ENCODE data around the gene SHOX.
"Not testable (repeated sequence)": the region's sequence is repeated elsewhere in the genome, so short reads cannot be mapped to it uniquely, and the experiment has no call there.

SHOX gene

GRCh38 chrX:623268-623598 lies 7.4 kb upstream of the SHOX start:
- Histone ChIP-seq H3K9ac (ENCODE audit: low read length) (no peak overlapping the region), H3K79me2 (ENCODE audit: low read length) (no peaks in the 10 kb centered on the region), H4K20me1 (ENCODE audit: insufficient read depth, low read length) (no peaks in the 10 kb centered on the region), H3K4me1 (ENCODE audit: low read length) (no peaks in the 10 kb centered on the region), H3K27me3 (replicated peaks; ENCODE audit: insufficient read depth, low read length) (no peaks in the 10 kb centered on the region), H3K9me2 (replicated peaks; ENCODE audit: insufficient read depth, low read length) (no peaks in the 10 kb centered on the region), H3K4me2 (ENCODE audit: low read depth, low read length) (no peak overlapping the region), H3F3A (ENCODE audit: insufficient read depth, low read length) (no peaks in the 10 kb centered on the region), H3K27ac (ENCODE audit: low read length) (no peak overlapping the region), H3K36me3 (replicated peaks; ENCODE audit: insufficient read depth, low read length) (no peaks in the 10 kb centered on the region), H3K9me3 (replicated peaks; ENCODE audit: insufficient read depth, low read length) (no peaks in the 10 kb centered on the region), H2AFZ (ENCODE audit: low read length) (no peak overlapping the region), H3K4me3 (ENCODE audit: low read length) (no peak overlapping the region)
- DNase-seq, result no peak
- TF ChIP-seq EZH2 (optimal IDR thresholded peaks at IDR 0.05; ENCODE audit: low read depth, low read length) (no peak), EZH2phosphoT487 (IDR thresholded peaks at IDR 0.05; ENCODE audit: low read length) (no peak)
- TF ChIP-seq, protein P1, sequence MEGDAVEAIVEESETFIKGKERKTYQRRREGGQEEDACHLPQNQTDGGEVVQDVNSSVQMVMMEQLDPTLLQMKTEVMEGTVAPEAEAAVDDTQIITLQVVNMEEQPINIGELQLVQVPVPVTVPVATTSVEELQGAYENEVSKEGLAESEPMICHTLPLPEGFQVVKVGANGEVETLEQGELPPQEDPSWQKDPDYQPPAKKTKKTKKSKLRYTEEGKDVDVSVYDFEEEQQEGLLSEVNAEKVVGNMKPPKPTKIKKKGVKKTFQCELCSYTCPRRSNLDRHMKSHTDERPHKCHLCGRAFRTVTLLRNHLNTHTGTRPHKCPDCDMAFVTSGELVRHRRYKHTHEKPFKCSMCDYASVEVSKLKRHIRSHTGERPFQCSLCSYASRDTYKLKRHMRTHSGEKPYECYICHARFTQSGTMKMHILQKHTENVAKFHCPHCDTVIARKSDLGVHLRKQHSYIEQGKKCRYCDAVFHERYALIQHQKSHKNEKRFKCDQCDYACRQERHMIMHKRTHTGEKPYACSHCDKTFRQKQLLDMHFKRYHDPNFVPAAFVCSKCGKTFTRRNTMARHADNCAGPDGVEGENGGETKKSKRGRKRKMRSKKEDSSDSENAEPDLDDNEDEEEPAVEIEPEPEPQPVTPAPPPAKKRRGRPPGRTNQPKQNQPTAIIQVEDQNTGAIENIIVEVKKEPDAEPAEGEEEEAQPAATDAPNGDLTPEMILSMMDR (IDR thresholded peaks at IDR 0.05; ENCODE audit: low read length), result no peak

DNA sequence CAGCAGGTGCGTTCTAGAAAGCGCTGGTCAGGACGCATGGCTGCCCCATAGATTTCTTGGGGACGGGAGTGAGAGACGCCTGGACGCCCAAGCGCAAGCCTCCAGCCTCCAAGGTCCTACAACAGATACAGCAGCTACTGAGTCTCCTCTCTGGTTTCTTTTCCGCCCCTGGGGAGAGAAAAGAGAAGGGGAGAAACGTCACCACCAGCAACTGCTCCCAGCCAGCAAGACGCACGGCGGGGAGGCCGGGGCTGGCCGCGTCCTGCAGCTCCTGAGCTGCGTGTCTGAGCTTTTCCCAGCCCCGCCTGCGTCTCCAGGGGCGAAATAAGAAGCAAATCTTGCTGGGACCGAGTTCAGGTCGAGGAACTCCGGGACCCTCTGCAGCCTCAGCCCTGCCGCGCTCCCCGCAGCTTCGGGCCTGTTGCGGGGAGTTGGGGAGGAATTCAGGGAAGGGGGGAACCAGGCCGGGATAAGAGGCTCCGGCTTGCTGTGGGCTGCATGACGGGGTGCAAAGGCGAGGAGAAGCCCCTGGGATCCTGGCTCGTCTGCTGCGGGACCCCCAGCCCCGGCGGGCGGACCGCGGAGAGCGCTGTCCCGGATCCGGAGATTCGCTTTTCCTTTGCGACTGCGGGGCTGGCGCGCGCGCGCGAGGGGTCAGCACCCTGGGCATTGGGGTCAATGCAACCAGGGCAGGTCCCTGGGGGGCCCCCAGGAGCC lies 6.8 kb upstream of the SHOX start:
- no peak overlapping the region for H3K4me2 ChIP-seq (ENCODE audit: low read depth, low read length)
- peak; percentile 9 for DNase-seq
- H4K20me1 ChIP-seq (ENCODE audit: insufficient read depth, low read length), result no peaks in the 10 kb centered on the region
- no peaks in the 10 kb centered on the region for H3K79me2 ChIP-seq (ENCODE audit: low read length)
- no peaks in the 10 kb centered on the region for H3K9me2 ChIP-seq (replicated peaks; ENCODE audit: insufficient read depth, low read length)
- H3K27me3 ChIP-seq (replicated peaks; ENCODE audit: insufficient read depth, low read length), result no peaks in the 10 kb centered on the region
- H3K9ac ChIP-seq (ENCODE audit: low read length), result no peak overlapping the region
- H3K4me1 ChIP-seq (ENCODE audit: low read length), result no peaks in the 10 kb centered on the region
- H2AFZ ChIP-seq (ENCODE audit: low read length), result no peak overlapping the region
- no peak overlapping the region for H3K4me3 ChIP-seq (ENCODE audit: low read length)
- TF ChIP-seq EZH2phosphoT487 (IDR thresholded peaks at IDR 0.05; ENCODE audit: low read length), result no peak
- no peak for TF ChIP-seq EZH2 (optimal IDR thresholded peaks at IDR 0.05; ENCODE audit: low read depth, low read length)
- TF ChIP-seq, protein P1 (IDR thresholded peaks at IDR 0.05; ENCODE audit: low read length), result no peak
- no peaks in the 10 kb centered on the region for H3K36me3 ChIP-seq (replicated peaks; ENCODE audit: insufficient read depth, low read length)
- H3K9me3 ChIP-seq (replicated peaks; ENCODE audit: insufficient read depth, low read length), result no peaks in the 10 kb centered on the region
- H3K27ac ChIP-seq (ENCODE audit: low read length), result no peak overlapping the region
- no peaks in the 10 kb centered on the region for H3F3A ChIP-seq (ENCODE audit: insufficient read depth, low read length)

DNA sequence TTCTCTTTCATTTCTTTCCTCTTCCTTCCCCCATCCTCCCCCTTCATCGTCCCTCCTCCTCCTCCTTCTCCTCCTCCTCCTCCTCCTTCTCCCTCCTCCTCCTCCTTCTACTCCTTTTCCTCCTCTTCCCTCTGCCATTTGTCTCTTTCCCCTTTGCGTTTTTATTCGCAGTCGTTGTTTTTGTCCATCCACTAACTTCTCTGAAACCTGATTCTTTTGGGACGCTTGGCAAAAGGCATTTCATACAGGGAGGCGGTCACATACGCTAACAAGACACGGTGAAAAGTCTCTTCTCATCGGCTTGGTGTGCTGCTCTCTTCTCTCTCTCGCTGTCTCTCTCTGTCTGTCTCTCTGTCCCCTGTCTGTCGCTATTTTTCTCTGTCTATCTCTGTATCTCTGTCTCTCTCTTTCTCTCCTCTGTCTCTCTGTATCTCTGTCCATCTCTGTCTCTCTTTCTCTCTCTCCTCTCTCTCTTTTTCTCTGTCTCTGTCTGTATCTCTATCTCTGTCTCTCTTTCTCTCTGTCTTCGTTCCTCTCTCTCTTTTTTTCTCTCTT lies 5.4 kb upstream of the SHOX start:
- H3K9me2 ChIP-seq (replicated peaks; ENCODE audit: insufficient read depth, low read length), result no peaks in the 10 kb centered on the region
- H3K4me1 ChIP-seq (ENCODE audit: low read length), result no peaks in the 10 kb centered on the region
- no peaks in the 10 kb centered on the region for H3K27me3 ChIP-seq (replicated peaks; ENCODE audit: insufficient read depth, low read length)
- no peak overlapping the region for H3K4me2 ChIP-seq (ENCODE audit: low read depth, low read length)
- no peak overlapping the region for H2AFZ ChIP-seq (ENCODE audit: low read length)
- H3F3A ChIP-seq (ENCODE audit: insufficient read depth, low read length), result no peaks in the 10 kb centered on the region
- DNase-seq, result no peak
- H4K20me1 ChIP-seq (ENCODE audit: insufficient read depth, low read length), result no peaks in the 10 kb centered on the region
- no peaks in the 10 kb centered on the region for H3K79me2 ChIP-seq (ENCODE audit: low read length)
- no peak overlapping the region for H3K9ac ChIP-seq (ENCODE audit: low read length)
- H3K36me3 ChIP-seq (replicated peaks; ENCODE audit: insufficient read depth, low read length), result no peaks in the 10 kb centered on the region
- TF ChIP-seq, protein P1 (IDR thresholded peaks at IDR 0.05; ENCODE audit: low read length), result no peak
- no peak for TF ChIP-seq EZH2phosphoT487 (IDR thresholded peaks at IDR 0.05; ENCODE audit: low read length)
- no peak for TF ChIP-seq EZH2 (optimal IDR thresholded peaks at IDR 0.05; ENCODE audit: low read depth, low read length)
- H3K27ac ChIP-seq (ENCODE audit: low read length), result no peak overlapping the region
- no peak overlapping the region for H3K4me3 ChIP-seq (ENCODE audit: low read length)
- no peaks in the 10 kb centered on the region for H3K9me3 ChIP-seq (replicated peaks; ENCODE audit: insufficient read depth, low read length)

GRCh38 chrX:626047-626446 lies 4.5 kb upstream of the SHOX start:
- H3F3A ChIP-seq (ENCODE audit: insufficient read depth, low read length); H2AFZ ChIP-seq (ENCODE audit: low read length); H3K27ac ChIP-seq (ENCODE audit: low read length); H3K4me2 ChIP-seq (ENCODE audit: low read depth, low read length); DNase-seq; H4K20me1 ChIP-seq (ENCODE audit: insufficient read depth, low read length); H3K9ac ChIP-seq (ENCODE audit: low read length); H3K4me1 ChIP-seq (ENCODE audit: low read length); H3K9me3 ChIP-seq (replicated peaks; ENCODE audit: insufficient read depth, low read length); H3K4me3 ChIP-seq (ENCODE audit: low read length); H3K36me3 ChIP-seq (replicated peaks; ENCODE audit: insufficient read depth, low read length); H3K79me2 ChIP-seq (ENCODE audit: low read length); H3K9me2 ChIP-seq (replicated peaks; ENCODE audit: insufficient read depth, low read length); H3K27me3 ChIP-seq (replicated peaks; ENCODE audit: insufficient read depth, low read length): not testable (repeated sequence)

All from MM.1S (cell line).